Eye (tissue), 1 donor: ENCODE measurements around the gene TRIM17.
"Not testable (repeated sequence)": the region's sequence is repeated elsewhere in the genome, so short reads cannot be mapped to it uniquely, and the experiment has no call there.

Experiments
- DNase-seq: peaks from one replicate; pipeline ENCODE4 v3.0.0-alpha.2; 2015

The TRIM17 gene

GRCh38 chr1:228448372-228448771 lies 31.7 kb upstream of the TRIM17 start:
- no peak for DNase-seq

- no peak for DNase-seq
These were observed 30.2 kb upstream of the TRIM17 start for GRCh38 chr1:228446852-228447251.

- DNase-seq: peak; percentile 79
These were observed 29.4 kb upstream of the TRIM17 start for GRCh38 chr1:228445843-228446650.

- no peak for DNase-seq
These were observed 28.8 kb upstream of the TRIM17 start for GRCh38 chr1:228445490-228445842.

DNA sequence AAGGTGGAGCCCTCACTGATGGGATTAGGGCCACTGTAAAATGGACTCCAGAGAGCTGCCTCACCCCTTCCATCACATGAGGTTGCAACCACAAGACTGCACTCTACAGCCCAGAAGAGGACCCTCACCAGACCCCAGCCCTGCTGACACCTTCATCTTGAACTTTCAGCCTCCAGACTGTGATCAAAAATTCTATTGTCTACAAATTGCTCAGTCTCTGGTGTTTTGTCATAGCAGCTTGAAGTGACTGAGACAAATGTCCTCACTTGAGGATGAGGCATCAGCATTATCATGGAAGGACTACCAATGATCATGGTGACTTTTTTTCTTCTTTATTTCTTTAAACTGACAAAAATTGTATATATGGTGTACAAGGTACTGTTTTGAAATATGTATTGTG lies 26.7 kb upstream of the TRIM17 start:
- DNase-seq: no peak

GRCh38 chr1:228440761-228441500 lies 24.3 kb upstream of the TRIM17 start:
- DNase-seq: no peak

- DNase-seq: no peak
These were observed 21.6 kb upstream of the TRIM17 start for GRCh38 chr1:228438266-228438665.

DNA sequence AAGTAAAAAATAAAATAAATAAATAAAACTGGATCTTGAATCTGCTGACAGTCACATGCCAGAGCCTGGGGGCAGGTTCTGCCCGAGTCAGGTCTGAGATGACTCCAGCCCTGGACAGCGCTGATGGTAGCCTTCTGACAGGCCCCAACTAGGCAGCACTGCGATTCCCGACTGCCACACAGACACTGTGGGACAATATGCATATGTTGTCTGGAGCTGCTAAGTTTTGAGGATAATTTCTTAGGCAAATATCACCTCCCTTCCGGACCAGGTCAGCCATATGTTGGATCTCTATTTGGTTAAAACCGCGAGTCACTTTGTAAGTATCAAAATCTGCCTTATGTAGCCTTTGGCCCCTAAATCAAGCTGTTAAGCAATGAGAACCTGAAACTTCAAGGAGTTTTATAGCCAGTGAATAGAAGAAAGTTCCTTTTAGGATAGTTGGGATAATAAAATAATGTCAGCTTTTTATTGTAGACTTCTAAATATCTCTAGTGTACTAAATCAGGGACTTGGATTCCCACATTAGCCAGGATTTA lies 20.8 kb upstream of the TRIM17 start:
- no peak for DNase-seq

- DNase-seq: no peak
These were observed 18.0 kb upstream of the TRIM17 start for GRCh38 chr1:228434689-228435088.

- not testable (repeated sequence) for DNase-seq
These were observed 16.8 kb upstream of the TRIM17 start for GRCh38 chr1:228433337-228434053.

DNA sequence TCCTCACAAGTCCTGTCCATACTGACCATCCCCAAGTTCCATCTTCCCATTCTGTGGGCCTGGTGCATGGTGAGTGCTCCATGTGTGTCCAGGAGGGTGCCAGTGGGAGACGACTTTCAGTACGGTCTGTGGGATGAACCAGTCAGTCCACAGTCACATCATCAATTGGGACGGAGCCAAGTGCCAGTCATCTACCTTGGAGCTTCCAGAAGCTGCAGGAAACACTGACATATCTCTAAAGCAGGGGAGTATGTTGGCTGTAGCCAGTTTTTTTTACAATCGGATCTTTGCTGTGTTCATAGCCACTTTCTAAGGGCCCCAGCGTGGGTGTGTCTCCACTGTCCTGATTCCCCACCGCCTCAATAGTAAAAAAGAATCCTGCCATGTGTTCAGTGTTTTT lies 13.6 kb upstream of the TRIM17 start:
- no peak for DNase-seq

GRCh38 chr1:228429698-228430097 lies 13.0 kb upstream of the TRIM17 start:
- DNase-seq: no peak

DNA sequence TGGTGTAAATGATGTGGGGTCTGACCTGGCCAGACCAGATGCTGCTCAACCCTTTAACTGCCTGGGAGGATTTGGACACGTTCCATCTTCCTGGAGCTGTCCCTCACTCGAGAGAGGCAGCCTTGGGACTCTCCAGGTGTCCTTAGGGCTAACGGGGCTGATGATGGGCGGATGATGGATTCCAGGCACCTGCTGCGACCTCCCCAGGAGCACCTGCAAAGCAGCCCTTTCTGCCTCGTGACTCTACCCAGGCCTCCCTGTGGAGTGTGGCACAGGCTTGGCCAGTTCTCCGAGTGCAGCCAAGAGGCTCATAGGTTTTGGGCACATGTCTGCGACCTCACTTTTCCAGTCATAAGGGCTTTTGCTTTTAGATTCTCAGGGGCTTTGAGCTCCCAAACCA lies 12.3 kb upstream of the TRIM17 start:
- no peak for DNase-seq

- no peak for DNase-seq
These were observed 11.8 kb upstream of the TRIM17 start for GRCh38 chr1:228428412-228428811.

GRCh38 chr1:228426518-228427175 lies 10.0 kb upstream of the TRIM17 start:
- no peak for DNase-seq

DNA sequence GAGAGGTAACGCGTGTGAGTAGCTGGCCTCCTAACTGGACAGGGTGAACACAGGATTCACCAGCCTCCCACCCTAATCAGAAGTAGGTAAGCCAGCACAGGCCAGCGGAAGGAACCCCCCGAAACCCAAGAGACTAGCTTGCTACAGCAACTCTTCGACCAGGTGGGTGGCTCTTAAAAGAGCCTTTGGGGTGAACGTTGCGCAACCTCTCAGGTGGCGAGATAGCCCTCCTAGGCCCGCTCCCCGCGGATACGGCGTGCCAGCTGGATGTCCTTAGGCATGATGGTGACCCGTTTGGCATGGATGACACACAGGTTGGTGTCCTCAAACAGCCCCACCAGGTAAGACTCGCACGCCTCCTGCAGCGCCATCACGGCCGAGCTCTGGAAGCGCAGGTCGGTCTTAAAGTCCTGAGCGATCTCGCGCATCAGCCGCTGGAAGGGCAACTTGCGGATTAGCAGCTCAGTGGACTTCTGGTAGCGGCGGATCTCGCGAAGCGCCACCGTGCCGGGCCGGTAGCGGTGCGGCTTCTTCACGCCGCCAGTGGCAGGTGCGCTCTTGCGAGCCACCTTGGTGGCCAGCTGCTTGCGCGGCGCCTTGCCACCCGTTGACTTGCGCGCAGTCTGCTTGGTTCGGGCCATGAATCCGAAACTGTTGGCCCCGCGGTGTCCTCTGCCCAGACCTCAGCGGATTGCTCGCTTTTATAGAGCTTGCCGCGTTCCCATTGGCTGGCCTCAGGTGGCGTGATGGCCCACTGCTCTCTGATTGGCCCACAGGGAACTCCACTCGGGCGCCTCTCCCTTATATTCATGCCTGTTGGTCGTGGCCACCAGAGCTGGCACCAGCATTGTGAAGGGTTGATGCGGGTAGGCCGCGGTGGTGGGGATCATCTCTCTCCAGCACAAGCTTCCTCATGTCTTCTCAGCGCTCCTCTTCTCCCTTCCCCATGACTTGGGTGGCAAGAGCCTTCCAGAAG lies 8.3 kb upstream of the TRIM17 start:
- no peak for DNase-seq

DNA sequence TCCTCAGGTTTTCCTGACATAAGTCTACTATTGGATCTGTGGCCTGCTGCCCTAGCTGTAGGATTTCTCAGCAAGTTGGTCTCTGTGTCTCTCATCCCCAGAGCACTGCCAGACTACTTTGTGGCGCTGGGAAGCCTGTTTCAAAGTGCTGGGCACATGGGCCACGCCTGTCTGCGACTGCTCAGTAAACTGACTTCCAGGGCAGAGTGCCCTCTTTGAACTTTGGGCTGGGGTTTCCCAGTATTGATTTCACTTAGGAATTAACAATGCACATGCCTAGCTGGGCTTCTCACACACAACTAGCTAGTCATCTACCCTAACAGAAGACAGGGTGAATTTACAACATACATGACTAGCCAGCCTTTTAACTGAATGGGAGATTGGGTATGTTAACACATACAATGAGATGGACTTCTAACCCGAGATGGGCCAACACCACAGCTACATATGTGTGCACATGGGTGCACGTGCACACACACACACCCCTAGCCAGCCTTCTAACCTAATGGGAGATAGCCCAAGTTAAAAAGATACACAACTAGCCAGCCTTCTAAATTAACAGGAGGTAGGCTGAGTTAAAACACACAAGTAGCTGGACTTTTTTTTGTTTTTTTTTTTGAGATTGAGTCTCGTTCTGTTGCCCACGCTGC lies 6.9 kb upstream of the TRIM17 start:
- DNase-seq: no peak

GRCh38 chr1:228420968-228421826 lies 4.5 kb upstream of the TRIM17 start:
- no peak for DNase-seq

DNA sequence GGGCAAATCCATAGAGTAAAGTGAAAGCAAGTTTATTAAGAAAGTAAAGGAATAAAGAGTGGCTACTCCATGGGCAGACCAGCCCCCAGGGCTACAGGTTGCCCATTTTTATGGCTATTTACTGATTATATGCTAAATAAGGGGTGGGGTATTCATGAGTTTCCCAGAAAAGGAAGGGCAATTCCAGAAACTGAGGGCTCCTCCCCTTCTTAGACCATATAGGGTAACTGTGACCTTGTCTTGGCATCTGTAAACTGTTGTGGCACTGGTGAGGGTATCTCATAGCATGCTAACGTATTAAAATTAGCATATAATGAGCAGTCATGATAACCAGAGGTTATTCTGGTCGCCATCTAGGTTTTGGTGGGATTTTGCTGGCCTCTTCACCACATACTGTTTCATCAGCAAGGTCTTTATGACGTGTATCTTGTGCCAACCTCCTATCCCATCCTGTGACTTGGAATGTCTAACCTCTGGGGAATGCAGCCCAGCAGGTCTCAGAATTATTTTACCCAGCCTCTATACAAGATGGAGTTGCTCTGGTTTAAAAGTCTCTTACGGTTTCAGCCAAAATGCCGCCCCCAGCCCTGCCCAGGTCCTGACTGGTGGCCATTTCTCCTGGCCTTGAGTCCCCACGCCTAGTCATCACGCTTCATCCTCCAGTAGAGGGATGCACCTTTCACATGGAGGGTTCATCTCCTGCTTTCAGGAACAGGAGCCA lies 982 bp upstream of the TRIM17 start:
- DNase-seq: no peak
